Right ventricle myocardium superior (tissue), 1 donor: ENCODE data around the gene LYPLAL1. TPM values are rescaled to one million over a fixed set of nuclear protein-coding genes. Genes with fewer than 3 reads are reported as not detected.

Experiments
- ATAC-seq: fragments of 200-7000 bp; cut with Tn5 transposase; one replicate; pipeline ENCODE4 v1.9.1; 2020; ENCODE audit warnings: mild to moderate bottlenecking; ENCODE audit not compliant: poor library complexity
- DNase-seq: peaks from one replicate; pipeline ENCODE4 v3.0.0-alpha.2; 2020
- intact Hi-C: fragments of 100-400 bp; cut with DNase I; formaldehyde crosslinking; loops from one replicate; pipeline ENCODE4 v1.11.2; 2022
- long read RNA-seq: library from polyadenylated mRNA; unstranded; transcript quantifications from one replicate; pipeline ENCODE4 v2.0.0, GENCODE V29; 2021
- total RNA-seq: library from RNA; stranded (reverse); fragmentation: NEBNext Ultra II Directional; extraction: Animal tissue kit (Norgen Biotek cat#: 25700); gene quantifications from one replicate; pipeline ENCODE4 v1.2.1, GENCODE V29; 2021
- donor health status: DM: no; HTN: yes; CAD: no; lungs with severe emphysema.

The LYPLAL1 gene
- total RNA-seq, result 72.2 TPM
- long read RNA-seq, transcript LYPLAL1-211 (5 exons, 2,169 nt), result minor isoform, 13 of 54 reads
- long read RNA-seq, transcript LYPLAL1-202 (5 exons, 1,898 nt), result major isoform, 34 of 54 reads
- long read RNA-seq, partial matches to known transcripts, result 1 of 54 reads
- long read RNA-seq, other reads (novel, unspliced or antisense), result 4 of 54 reads

DNA sequence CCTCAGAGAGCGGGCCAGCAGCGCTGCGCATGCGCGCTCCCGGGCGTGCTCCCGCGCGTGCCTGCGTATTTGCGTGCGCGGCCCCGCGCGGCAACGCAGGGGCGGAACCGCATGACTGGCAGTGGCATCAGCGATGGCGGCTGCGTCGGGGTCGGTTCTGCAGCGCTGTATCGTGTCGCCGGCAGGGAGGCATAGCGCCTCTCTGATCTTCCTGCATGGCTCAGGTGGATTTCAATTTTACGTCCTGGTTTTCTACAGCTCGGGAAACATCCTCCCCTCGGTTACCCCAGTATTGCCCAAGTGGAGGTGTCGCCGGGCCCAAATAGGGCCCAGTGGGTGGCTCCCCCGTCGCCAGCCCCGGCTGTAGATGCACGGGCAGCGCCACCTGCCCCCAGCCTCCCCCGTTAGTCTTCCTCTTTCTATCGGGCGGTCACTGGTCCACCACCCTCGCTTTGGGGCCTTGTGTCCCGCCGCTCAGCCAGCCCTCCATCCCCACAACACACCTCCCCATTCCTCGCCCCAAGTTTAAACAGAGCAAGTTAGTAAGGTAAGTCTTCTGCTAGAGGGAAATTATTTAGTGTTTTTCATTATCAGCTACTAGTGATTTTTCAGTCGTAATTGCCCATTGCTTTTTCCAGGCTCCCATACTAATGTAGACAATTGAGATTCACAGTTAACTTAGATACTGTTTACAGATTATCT is at the start of gene LYPLAL1:
Gene LYPLAL1 (plus strand): TSS at position 121 of the 702 bp plus-strand sequence. CDS start 13 bp downstream, at position 134.
- peak; percentile 97 for ATAC-seq
- intact Hi-C loops, result no loop called here
- DNase-seq, result peak; percentile 95

DNA sequence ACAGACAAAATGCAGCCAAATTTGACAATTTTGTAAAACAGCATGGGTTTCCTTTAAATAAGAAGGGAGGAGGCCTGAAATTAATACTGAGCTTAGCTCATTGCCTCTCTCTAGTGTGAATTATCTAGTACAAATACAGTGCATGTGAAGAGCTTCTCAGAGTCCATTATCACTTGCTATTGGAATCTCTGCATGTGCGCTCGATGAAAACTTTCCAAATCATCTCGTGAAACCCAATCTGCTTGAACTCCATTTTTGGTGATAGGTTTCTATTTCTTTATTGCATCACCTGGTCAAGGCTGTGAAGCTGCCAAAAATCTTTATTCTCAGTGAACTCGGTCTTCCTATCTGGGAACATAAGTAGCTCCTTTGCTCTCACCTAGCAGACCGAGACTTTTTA is 49.5 kb upstream of the LYPLAL1 start:
- intact Hi-C loops, result no loop called here
- DNase-seq (no peak), ATAC-seq (no peak)

DNA sequence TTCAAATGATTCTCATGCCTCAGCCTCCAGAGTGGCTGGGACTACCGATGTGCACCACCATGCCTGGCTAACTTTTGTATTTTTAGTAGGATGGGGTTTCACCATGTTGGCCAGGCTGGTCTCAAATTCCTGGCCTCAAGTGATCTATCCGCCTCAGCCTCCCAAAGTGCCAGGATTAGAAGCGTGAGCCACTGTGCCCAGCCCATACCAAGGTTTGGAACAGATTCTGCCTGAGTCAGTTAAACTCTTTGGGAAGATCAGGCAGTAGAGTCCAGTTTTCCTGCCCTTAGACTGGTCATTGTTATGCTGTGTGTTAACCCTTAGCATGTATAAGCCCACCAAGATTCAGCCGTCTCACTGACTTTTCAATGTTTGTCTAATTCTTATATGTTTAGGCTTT is 48.3 kb upstream of the LYPLAL1 start:
- ATAC-seq (no peak), DNase-seq (no peak)
- intact Hi-C loops, result no loop called here

DNA sequence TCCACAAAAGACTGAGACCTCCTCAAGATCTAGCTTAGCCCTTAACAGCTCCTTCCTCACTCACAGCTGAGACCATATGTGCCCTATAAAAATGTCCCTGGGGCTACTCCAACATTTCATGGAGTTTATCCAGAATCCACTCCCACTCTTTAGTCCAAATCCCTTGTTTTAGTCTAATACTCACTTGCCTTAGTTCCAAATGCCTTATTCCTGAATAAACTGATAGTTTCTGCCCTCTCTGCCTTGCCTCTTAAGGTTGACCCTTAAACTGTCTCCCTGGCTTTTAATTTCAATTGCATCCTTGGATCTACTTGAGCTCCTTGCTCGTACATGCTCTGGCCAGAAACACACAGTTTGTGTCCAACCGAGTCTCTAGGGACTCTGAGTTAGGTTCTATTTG is 47.3 kb upstream of the LYPLAL1 start:
- peak; percentile 59 for ATAC-seq
- intact Hi-C loops, result no loop called here
- no peak for DNase-seq

GRCh38 chr1:219128957-219129356 is 44.7 kb upstream of the LYPLAL1 start:
- ATAC-seq, result no peak
- no peak for DNase-seq
- intact Hi-C loops, result no loop called here

DNA sequence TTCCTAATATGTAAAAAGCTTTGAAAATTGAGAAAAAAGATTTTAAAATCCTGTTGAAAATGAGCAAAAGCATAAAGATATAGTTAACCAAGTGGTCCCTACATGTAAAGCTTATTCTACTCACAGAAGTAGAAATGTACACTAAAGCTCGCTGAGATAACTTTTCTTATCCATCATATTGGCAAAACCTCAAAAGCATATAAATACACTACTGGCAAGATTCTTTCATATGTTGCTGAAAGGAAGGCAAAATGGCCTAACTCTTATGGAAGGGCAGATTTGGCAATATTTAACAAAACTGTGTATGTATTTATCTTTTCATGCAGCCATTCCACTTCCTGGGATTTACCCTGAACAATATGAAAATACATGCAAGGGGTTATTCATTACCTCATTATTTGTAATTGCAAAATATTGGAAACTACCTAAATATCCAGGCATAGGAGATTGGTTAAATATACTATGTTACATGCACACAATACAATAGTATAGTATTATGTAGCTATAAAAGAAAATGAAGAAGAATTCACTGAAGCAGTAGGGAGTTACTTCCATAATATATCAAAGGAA is 43.2 kb upstream of the LYPLAL1 start:
- intact Hi-C loops, result no loop called here
- ATAC-seq (no peak), DNase-seq (no peak)

DNA sequence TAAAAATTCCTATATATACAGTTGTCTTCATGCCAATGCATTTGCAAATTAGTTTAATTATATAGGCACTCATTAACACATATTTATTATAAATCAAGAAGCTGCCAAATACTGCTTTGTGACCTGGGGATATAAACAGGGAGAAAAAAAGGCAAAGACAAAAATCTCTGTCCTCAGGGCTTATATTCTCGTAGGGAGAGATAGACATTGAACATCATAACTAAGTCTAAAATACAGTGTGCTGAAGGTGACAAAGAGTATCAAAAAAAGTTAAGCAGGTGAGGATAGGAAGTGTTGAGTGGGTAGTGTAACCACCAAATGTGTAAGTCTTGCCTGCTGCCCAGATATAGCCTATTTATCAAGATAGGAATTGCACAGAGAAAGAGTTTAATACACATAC is 40.7 kb upstream of the LYPLAL1 start:
- no peak for DNase-seq
- no peak for ATAC-seq
- intact Hi-C loops, result no loop called here

DNA sequence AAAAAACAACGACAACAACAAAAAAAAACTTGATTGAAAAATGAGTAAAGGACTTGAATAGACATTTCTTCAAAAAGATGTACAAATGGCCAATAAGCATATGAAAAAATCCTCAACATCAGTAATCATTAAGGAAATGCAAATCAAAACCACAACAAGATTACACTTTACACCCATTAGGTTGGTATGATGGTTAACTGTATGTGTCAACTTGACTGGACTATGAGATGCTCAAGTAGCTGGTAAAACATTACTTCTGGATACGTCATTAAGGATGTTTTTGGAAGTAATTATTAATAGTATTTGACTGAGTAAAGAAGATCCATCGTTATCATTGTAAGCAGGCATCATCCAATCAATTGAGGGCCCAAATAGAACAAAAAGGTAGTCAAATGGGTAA is 34.9 kb upstream of the LYPLAL1 start:
- intact Hi-C loops, result no loop called here
- ATAC-seq (no peak), DNase-seq (no peak)

DNA sequence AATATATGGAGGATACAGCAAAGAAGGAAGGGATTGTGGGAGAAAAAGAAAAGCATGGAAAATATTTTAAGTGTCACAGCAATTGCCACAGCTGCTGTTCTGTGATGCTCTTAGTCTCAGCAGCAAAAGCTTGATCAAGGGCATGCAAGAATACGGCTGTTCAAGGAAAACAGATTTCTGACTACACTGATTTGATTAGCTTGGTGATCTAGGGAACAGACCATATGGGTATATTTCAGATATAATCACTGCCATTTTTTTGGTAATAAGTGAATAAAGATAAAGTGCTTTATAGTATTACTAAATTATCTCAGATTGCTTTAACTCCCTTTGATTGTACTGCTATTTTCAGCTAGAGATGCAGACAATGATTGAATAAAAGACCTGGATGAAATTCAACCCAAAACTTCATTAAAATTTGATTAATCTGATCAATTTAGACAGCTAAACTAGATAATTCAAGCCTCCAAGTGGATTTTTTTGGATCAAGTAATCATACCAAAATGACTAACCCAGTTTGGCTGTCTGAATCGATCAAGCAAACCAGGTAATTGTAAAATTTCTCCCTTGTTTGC is 33.3 kb upstream of the LYPLAL1 start:
- intact Hi-C loops, result no loop called here
- ATAC-seq (no peak), DNase-seq (no peak)

- intact Hi-C loops, result no loop called here
- ATAC-seq (no peak), DNase-seq (no peak)
Observed at GRCh38 chr1:219143735-219144134, 29.9 kb upstream of the LYPLAL1 start.

DNA sequence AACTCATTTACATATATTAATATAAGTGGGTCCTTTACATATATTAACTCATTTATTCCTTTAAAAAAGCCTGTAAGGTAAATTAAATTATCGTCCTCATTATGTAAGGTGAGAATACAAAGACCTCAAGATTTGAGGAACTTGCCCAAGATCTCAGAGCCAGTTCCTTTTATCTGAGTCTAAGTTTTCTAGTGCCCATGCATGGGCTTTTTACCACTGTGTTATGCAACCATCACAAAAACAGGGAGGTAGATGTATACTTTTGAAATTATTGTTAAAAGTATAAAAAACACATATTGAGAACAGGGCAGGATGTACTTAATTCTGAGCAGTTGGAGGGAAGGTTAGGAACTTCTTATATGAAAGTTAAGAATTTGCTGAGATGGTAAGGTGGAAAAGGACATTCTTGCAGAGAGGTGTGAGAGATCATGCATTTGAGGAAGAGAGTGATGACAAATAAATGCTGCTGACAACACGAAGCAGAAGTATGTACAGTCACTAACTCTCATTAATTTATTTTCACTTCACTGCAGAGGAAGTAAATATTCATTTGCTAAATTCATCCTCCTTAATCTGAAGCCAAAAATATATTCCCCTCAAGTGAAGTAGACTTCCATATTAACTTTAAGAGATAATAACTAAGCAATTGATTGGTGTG is 28.9 kb upstream of the LYPLAL1 start:
- intact Hi-C loops, result no loop called here
- ATAC-seq (no peak), DNase-seq (no peak)

- intact Hi-C loops, result no loop called here
- ATAC-seq, result no peak
- no peak for DNase-seq
Observed at GRCh38 chr1:219147571-219148019, 26.1 kb upstream of the LYPLAL1 start.

GRCh38 chr1:219149009-219149577 is 24.6 kb upstream of the LYPLAL1 start:
- ATAC-seq (no peak), DNase-seq (no peak)
- intact Hi-C loops, result no loop called here

DNA sequence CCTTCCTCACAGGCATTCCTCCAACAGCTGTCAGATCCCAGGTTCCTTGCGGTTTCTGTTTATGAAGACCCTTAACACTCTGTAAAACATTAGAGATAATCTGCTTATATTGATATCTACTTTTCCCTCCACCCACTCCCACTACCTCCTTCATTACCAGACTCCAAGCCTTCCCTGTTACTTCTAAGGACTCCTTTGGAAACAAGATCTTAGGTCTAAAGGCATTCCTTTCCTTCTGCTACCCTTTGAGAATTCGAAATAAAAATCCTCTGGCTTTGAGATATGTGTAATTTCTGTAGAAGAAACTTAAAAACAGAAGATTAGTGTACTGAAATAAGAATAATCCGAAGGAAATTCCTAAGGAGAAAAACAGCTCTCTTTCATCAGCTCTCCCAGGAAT is 23.7 kb upstream of the LYPLAL1 start:
- intact Hi-C loops, result no loop called here
- ATAC-seq (no peak), DNase-seq (no peak)

DNA sequence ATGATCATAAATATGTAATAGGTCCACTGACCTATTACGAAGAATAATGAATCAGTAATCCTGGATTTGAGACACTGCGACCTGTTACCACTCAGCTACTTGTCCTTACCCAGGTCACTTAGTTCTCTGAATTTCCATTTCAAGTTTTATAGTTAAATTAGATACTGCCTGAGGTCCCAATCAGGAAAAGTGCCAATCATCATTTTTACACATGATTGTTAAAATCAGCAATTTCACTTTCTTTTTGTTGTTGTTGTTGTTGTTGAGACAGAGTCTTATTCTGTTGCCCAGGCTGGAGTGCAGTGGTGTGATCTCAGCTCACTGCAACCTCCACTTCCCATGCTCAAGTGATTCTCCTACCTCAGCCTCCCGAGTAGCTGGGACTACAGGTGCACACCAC is 22.8 kb upstream of the LYPLAL1 start:
- DNase-seq, result no peak
- intact Hi-C loops, result no loop called here
- no peak for ATAC-seq

- no peak for DNase-seq
- no peak for ATAC-seq
- intact Hi-C loops, result no loop called here
Observed at GRCh38 chr1:219151467-219151866, 22.2 kb upstream of the LYPLAL1 start.

DNA sequence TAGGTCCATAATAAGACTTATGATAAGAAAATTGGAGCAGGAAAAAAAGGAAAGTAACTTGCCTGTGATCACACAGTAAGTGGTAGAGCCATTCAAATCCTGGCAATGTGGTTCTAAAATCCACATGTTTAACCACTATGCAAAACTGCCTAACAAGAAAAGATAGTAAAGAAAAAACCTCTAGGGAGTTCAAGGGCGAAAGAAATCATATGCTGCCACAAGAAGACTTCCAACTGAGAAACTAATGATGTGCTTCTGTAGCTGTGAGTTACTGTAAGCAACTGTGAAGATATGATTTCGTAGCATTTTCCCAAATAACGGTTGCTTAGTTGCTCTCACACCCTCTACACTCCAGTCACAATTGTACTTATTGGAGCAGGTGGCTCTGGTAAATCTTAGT is 20.9 kb upstream of the LYPLAL1 start:
- ATAC-seq, result no peak
- intact Hi-C loops, result no loop called here
- DNase-seq, result no peak

- DNase-seq (no peak), ATAC-seq (no peak)
- intact Hi-C loops, result no loop called here
Observed at GRCh38 chr1:219153723-219154122, 20.0 kb upstream of the LYPLAL1 start.

GRCh38 chr1:219155135-219155534 is 18.5 kb upstream of the LYPLAL1 start:
- DNase-seq (no peak), ATAC-seq (peak; percentile 36)
- intact Hi-C loops, result no loop called here
